ENCODE data around the gene SNTN.

SNTN gene

DNA sequence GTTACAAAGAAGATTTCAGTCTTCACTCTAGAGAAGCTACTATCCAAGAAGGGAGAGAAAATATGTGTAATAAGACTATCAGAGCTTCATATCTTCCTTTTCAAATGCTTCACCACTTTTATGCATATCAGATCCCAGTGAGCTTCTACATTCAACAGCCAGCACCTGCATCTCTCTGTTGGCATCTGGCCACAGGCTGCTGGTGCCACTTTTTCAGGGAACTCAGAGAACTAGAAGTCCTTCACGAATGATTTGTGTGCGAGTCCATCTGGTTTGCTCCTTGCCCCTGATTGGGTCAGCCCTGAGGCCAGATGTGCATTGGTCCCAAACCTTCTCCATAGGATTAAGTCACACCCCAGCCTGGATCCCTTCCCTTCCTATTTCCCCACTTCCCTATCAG is 22.1 kb downstream of the SNTN start:
- DNase-seq (ENCODE audit: low spot score): no peak

DNA sequence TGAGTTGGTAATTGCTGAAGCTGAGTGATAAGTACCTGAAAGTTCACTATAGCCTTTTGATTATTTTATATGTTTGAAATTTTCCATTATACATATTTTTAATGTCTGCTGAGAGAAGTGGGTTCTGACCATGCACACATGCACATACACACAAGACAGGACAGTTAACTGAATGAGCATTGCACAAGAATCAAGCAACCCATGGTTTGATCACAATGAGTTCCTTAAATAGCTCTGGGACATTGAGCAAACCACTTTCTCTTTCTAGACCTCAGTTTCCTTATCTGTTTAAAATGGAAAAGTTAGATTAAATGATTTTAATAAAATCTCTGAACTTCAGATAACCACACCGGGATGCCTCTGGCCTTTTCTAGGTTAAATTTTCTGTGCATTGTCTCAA is 26.7 kb downstream of the SNTN start:
- no peak for DNase-seq (ENCODE audit: low spot score)

DNA sequence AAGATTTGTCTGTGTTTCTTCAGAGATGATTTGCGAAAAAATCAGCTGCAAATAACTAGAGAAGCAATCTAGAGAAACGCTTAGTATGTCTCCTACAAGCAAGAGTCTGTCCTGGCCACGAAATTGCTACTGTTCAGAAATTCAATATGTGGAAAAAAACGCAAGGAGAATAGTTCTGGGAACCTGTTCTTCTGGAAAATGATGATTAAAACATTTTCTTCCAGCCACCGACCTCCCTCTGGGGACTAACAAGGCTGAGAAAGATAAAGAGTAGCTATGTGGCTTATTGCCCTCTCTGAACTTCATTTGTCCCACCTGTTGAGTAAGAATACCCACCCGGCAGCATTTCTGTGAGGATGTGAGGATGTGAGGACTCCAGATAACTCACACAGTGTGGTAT is 31.6 kb downstream of the SNTN start:
- DNase-seq (ENCODE audit: low spot score): no peak

DNA sequence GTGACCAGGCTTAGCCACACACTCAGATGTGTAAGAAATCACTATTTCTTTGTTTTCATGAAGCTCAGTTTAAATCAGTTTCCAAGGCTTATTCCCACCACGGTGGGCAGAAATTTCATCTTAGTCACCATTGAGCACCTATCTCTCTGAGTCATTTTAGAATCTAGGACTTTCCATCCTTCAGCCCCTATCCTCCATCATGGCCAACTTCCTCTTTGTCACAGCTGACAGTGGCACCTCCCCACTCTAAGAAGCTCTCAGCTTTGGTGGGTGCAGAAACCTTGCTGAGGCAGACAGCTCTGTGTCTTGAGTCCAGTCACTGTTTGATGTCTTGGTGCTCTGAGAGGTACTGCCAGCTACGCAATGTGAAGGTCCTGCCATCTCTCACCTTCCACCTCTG is 32.9 kb downstream of the SNTN start:
- no peak for DNase-seq (ENCODE audit: low spot score)

DNA sequence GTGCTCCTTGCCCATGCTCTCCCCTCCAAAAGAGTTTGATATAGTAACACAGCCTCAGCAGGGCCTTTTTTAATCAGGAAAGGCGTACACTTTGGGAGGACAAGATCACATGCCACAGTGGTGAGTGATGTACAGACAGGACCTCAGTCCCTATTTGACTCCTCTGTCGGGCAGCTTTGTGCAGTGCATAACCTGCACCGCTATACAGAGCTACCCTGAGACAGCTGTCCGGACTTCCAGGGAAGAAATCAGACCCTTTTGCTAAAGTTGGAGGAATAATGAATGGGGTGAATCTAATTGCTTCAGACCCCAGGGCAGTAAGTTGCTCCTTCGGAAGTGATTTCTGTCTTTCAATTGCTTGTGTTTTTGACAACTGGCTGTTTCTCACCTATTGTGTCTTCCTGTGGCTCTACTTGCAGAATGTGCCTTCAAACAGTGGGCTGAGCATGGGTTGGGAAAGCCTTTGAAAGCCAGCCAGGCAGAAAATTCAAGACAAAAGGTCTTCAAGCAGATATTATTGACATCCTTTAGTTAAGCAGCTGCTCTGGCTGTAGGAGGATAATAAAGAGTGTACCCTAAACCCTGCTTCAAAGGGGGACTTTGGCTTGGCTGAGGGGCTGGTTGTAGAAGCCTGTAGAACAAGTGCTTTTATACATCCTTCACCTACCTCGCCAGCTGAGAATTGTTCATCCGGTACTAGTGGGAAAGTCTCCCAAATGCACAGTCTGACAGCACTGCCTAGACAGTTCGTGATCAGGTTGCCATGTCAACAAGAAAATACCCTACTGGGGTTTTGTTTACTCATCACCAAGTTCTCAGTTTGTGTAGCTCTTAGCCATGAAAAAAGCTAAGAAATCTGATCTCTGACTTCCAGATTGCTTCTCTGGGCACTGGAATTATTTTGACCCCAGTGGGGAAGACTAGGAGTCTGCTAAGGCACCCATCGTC is 35.1 kb downstream of the SNTN start:
- no peak for DNase-seq (ENCODE audit: low spot score)

DNA sequence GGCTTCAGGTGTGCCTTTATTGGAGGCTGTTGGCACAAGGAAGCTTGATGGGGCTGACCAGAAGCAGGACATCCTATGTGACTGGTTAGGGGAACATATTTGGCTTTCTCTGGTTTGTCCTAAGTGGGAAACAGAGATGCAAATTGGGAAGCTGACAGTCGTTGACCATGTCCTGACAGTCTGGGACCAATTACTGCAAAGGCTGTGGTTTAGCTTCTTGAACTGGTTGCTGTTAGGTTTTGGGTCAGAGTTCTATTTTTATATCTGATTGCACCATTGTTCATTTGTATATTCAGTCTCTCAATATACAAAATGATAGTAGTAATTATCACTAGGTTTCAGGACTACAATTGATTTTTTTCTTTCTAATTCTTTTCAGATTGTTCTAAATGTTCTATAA is 36.8 kb downstream of the SNTN start:
- DNase-seq (ENCODE audit: low spot score): no peak

DNA sequence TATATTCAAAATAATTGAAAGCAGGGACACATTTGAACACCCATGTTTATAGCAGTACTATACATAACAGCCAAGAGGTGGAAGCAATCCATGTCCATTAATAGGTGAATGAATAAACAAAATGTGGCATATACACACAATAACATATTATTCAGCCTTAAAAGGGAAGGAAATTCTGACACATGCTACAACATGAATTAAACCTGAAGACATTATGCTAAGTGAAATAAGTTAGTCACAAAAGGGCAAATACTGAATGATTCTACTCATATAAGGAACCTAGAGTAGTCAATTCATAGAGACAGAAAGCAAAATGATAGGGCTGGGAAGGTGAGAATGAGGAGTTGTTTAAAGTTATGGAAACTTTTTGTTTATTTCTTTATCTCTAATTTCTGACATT is 40.9 kb downstream of the SNTN start:
- DNase-seq (ENCODE audit: low spot score): no peak

DNA sequence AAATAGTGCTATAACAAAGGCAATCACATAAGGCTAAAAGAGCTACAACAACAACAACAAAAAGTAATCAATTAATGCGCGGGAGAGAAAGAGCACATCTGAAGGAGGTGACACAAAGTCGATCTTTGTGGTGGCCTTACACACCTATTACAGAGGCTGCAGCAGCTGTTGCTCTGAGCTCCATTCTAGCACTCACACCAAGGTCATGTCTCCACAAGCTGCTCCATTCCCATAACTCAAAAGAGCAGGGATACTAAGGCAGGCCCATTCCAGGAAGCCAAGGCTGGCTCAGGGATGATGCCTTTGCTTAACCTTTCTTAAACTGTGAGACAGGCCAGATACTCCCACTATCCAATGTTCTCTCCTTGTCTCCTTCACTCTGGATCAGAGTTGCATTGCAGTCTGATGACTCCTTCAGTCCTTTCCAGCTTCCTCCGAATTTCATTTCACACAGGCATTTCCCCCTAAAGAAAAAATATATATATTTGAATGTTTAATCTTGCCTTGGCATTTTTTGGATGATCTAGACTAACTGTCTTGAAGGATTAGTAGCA is 52.7 kb downstream of the SNTN start:
- DNase-seq (ENCODE audit: low spot score): no peak

DNA sequence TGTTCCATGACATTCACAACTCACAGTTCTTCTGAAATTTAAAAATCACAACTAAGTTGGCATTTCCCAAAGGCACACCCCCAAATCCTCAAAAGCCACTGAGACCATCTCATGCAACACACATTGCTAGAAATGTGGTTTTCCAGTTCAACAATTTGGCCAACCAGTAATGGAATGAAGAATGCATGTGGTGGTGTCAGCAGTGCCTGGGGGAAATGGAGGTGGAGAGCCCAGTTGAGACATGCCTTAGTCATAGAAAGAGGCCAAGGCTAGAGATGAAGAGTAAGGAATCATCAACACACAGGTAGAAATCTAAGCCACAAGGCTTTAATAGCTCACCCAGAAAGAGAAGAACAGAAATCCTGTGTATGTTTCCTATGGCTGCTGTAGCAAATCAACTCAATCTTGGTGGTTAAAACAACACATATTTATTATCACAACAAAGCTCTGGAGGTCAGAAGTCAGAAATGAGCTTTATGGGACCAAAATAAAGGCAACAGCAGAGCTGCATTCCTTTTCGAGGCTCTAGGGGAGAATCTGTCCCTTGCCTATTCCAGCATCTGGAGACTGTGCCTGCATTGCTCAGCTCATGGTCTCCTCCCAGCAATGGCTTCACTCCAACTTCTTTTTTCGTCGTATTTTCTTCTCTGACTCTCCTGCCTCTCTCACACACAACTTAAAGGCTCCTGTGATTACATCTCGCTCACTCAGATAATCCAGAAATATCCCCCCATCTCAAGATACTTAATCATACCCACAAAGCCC is 54.0 kb downstream of the SNTN start:
- DNase-seq (ENCODE audit: low spot score): no peak

DNA sequence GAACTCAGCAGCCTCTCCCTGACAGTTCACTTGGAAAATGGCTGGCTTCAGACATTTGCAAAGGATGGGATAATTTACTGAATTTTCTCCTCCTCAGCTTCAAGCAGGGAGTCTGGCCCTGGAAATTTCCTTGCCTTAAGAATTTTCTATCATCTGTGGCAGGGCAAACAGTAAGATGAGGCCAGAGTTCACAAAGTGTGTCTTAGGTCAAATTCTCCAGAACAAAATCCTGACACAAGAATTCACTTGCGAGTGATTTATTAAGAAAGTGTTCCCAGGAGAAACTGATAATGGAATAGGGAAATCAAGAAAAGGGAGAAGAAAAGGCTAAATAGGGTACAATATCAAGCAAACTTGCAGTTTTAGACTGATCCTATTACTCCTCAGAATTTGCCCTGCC is 55.3 kb downstream of the SNTN start:
- no peak for DNase-seq (ENCODE audit: low spot score)

DNA sequence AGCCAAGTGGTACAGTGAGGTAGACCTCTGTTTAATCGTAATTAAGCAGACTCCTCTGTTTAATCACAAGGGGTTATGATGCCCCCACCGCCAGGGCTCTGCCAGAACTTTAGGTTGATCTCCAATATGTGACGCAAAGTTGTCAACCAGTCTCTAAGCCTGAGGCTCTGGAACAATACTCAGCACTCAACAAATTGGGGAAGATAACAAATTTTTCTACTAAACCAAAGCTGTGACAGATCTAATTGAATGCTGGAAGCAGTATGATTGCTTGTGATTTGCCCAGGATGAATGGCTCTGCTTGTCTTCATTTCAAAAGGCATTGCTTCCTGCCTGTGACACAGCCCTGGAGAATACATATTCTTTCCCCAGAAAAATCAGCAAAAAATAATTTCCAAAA is 57.1 kb downstream of the SNTN start:
- DNase-seq (ENCODE audit: low spot score): no peak

Measured in left forelimb (tissue), 1 donor.